ENCODE data around the gene CRTC1.

The CRTC1 gene

DNA sequence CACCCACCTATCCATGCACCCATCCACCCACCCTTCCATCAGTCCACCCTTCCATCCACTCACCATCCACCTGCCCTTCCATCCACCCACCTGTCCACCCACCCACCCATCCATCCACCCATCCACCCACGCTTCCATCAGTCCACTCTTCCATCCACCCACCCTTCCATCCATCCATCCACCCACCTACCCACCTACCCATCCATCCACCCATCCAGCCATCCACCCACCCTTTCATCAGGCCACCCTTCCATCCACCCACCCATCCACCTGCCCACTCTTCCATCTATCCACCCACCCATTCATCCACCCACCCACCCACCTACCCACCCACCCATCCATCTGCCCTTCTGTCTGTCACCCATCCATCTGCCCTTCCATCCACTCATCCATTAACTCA is 29.6 kb upstream of the CRTC1 start:
- Histone ChIP-seq H3K4me3 (ENCODE audit: low read length) (no peak overlapping the region), H3K9me3 (ENCODE audit: control insufficient read depth, insufficient read depth, low read length) (no peaks in the 10 kb centered on the region), H3K4me1 (ENCODE audit: control insufficient read depth, insufficient read depth, low read length) (peaks cover 1% of the 10 kb centered on the region; the same call in 1 of the 2 replicates), H3K27me3 (ENCODE audit: control insufficient read depth, insufficient read depth, low read length) (no peaks in the 10 kb centered on the region), H3K36me3 (ENCODE audit: control insufficient read depth, insufficient read depth, low read length) (no peaks in the 10 kb centered on the region), H3K27ac (ENCODE audit: low read length) (no peak overlapping the region)
- WGBS (ENCODE audit: insufficient coverage, insufficient read length), result no CpG with 5 or more reads among the region's 1 CpG
- DNase-seq (ENCODE audit: low read depth, low spot score), result no peak

DNA sequence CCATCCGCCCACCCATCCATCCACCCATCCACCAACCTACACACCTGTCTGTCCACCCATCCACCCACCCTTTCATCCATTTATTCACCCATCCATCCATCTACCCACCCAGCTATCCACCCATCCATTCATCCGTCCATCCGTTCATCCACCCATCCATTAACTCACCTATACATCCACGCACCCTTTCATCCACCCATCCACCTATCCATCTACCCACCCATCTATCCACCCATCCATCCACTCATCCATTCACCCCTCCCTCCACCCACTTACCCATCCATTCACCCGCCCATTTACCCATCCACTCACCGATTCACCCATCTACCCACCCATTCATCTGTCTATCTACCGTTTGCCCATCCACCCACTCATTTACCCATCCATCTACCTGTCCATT is 29.0 kb upstream of the CRTC1 start:
- Histone ChIP-seq H3K27ac (ENCODE audit: low read length) (no peak overlapping the region), H3K36me3 (ENCODE audit: control insufficient read depth, insufficient read depth, low read length) (no peaks in the 10 kb centered on the region), H3K4me3 (ENCODE audit: low read length) (no peak overlapping the region), H3K4me1 (ENCODE audit: control insufficient read depth, insufficient read depth, low read length) (peaks cover 1% of the 10 kb centered on the region; the same call in 1 of the 2 replicates), H3K27me3 (ENCODE audit: control insufficient read depth, insufficient read depth, low read length) (no peaks in the 10 kb centered on the region), H3K9me3 (ENCODE audit: control insufficient read depth, insufficient read depth, low read length) (no peaks in the 10 kb centered on the region)
- no peak for DNase-seq (ENCODE audit: low read depth, low spot score)
- WGBS (ENCODE audit: insufficient coverage, insufficient read length), result 97% methylated on average over 6 of the region's 7 CpGs

DNA sequence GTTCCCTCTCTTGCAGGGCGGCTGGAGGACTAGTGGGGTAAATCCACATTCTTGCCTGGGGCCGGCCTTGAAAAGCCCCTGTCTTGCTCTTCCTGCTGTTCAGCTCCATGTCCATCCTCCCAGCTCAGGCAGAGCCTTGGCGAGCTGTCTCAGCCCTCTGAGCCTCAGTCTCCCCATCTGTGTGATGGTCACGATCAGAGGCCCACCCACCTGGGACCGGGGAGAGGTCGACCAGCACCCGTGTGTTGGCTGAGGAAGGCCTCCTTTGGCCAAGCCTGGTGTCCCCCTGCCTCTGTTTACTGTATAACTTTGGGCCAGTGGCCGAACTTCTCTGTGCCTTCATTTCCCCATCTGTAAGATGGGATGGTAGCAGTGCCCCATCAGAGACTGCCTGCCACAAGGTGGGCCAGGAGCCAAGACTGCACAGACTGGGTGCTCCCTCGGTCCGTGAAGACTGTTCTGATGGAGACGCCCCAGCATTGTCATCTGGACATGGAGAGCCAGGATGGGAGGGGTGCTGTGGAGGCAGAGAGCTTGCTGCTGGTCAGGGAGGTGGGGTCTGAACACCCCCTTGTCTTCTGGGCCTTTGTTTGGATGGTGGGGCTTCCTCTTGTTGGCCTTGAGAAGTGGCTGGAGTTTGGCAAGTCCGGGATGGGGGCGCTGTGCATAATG is 28.2 kb upstream of the CRTC1 start:
- H3K9me3 ChIP-seq (ENCODE audit: control insufficient read depth, insufficient read depth, low read length), result no peaks in the 10 kb centered on the region
- no peak overlapping the region for H3K27ac ChIP-seq (ENCODE audit: low read length)
- DNase-seq (ENCODE audit: low read depth, low spot score), result no peak
- peaks cover 1% of the 10 kb centered on the region; the same call in 1 of the 2 replicates for H3K4me1 ChIP-seq (ENCODE audit: control insufficient read depth, insufficient read depth, low read length)
- no CpG with 5 or more reads among the region's 13 CpGs for WGBS (ENCODE audit: insufficient coverage, insufficient read length)
- H3K4me3 ChIP-seq (ENCODE audit: low read length), result no peak overlapping the region
- no peaks in the 10 kb centered on the region for H3K36me3 ChIP-seq (ENCODE audit: control insufficient read depth, insufficient read depth, low read length)
- H3K27me3 ChIP-seq (ENCODE audit: control insufficient read depth, insufficient read depth, low read length), result no peaks in the 10 kb centered on the region

DNA sequence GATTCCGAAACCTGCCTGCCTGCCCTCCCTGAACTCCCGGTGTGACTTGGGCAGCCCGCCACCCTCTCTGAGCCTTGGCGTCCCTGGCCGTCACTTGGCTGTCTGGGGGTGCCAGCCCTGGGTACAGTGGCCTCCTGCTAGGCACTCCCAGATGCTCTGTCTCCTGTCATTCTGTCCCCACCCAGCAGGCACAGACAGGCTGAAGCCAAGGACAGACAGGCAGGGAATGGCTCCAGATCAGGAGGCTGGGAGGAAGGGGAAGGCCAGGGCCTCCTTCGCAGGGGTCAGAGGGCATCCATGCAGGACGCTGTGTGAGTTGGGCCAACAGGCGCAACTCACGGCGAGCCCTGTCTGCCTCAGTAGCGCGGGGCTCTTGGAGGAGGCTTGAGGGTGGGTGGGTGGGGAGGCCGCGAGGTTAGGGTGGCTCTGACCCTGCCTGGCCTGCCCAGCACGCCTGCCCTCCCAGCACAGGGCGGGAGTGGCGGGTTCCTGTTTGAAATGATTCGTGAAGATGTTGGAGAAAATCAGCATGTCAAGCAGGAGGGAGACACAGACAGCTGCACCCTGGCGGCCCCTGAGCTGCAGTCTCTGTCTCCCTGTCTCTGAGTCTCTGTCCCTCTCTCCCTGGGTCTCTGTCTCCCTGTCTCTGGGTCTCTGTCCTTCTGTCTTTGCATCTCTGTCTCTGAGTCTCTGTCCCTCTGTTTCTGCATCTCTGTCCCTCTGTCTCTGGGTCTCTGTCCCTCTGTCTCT is 27.0 kb upstream of the CRTC1 start:
- H3K36me3 ChIP-seq (ENCODE audit: control insufficient read depth, insufficient read depth, low read length), result no peaks in the 10 kb centered on the region
- H3K9me3 ChIP-seq (ENCODE audit: control insufficient read depth, insufficient read depth, low read length), result no peaks in the 10 kb centered on the region
- peaks cover 1% of the 10 kb centered on the region; the same call in 1 of the 2 replicates for H3K4me1 ChIP-seq (ENCODE audit: control insufficient read depth, insufficient read depth, low read length)
- WGBS (ENCODE audit: insufficient coverage, insufficient read length), result no CpG with 5 or more reads among the region's 19 CpGs
- H3K4me3 ChIP-seq (ENCODE audit: low read length), result no peak overlapping the region
- no peak overlapping the region for H3K27ac ChIP-seq (ENCODE audit: low read length)
- DNase-seq (ENCODE audit: low read depth, low spot score), result no peak
- H3K27me3 ChIP-seq (ENCODE audit: control insufficient read depth, insufficient read depth, low read length), result no peaks in the 10 kb centered on the region

DNA sequence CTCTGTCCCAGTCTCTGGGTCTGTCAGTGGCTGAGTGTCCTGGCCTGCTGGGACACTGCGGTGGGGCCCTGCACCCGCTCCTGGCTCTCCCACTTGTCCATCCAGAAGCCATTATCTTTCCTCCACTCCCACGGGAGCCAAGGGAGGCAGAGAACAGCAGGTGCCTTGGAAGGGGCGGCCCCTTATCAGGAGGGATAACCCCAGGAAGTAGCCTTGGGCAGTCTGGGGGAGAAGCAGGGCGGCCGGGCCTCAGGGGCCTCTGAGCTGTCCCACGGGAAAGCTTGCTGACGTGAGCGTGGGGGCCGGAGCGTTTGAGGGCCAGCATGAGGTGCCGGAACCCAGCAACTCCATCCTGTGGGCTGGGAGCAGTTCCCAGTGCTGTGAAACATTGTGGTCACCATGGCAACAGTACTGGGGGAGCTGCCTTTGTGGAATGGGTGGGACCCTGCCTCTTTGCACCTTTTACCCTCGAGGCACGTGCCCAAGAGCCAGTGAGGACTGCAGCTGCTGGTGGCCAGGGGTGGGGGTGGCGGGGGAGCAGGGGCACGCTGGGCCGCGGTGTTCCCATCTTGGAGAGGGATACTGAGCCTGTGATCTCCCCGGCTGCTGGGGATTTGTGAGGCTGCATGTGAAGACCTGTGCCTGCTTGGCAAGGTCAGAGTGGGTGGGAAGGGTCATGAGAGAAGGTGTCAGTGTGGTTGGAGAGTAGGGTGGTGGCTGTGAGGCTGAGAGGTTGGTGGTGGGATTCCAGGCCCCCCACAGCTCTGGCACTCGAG is 25.7 kb upstream of the CRTC1 start:
- Histone ChIP-seq H3K36me3 (ENCODE audit: control insufficient read depth, insufficient read depth, low read length) (no peaks in the 10 kb centered on the region), H3K4me3 (ENCODE audit: low read length) (no peak overlapping the region), H3K27ac (ENCODE audit: low read length) (no peak overlapping the region), H3K9me3 (ENCODE audit: control insufficient read depth, insufficient read depth, low read length) (no peaks in the 10 kb centered on the region), H3K27me3 (ENCODE audit: control insufficient read depth, insufficient read depth, low read length) (no peaks in the 10 kb centered on the region), H3K4me1 (ENCODE audit: control insufficient read depth, insufficient read depth, low read length) (no peaks in the 10 kb centered on the region; the same call in 1 of the 2 replicates)
- no CpG with 5 or more reads among the region's 20 CpGs for WGBS (ENCODE audit: insufficient coverage, insufficient read length)
- no peak for DNase-seq (ENCODE audit: low read depth, low spot score)

DNA sequence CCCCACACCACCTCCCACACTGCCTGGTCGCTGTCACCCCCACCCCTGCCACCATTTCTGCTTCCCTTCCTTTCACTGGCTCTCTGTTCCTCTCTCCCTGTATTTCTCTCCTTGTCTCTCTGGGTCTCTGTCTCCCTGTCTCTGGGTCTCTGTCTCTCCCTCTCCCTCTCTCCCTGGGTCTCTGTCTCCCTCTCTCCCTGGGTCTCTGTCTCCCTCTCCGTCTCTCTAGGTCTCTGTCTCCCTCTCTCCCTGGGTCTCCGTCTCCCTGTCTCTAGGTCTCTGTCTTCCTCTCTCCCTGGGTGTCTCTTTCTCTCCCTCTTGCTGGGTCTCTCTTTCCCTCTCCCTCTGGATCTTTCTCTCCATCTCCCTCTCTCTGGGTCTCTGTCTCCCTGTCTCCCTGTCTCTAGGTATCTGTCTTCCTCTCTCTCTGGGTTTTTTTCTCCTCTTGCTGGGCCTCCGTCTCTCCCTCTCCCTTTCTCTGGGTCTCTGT is 25.1 kb upstream of the CRTC1 start:
- Histone ChIP-seq H3K9me3 (ENCODE audit: control insufficient read depth, insufficient read depth, low read length) (no peaks in the 10 kb centered on the region), H3K36me3 (ENCODE audit: control insufficient read depth, insufficient read depth, low read length) (no peaks in the 10 kb centered on the region), H3K4me3 (ENCODE audit: low read length) (no peak overlapping the region), H3K27me3 (ENCODE audit: control insufficient read depth, insufficient read depth, low read length) (no peaks in the 10 kb centered on the region), H3K27ac (ENCODE audit: low read length) (no peak overlapping the region), H3K4me1 (ENCODE audit: control insufficient read depth, insufficient read depth, low read length) (no peaks in the 10 kb centered on the region; the same call in 1 of the 2 replicates)
- no CpG with 5 or more reads among the region's 4 CpGs for WGBS (ENCODE audit: insufficient coverage, insufficient read length)
- no peak for DNase-seq (ENCODE audit: low read depth, low spot score)

DNA sequence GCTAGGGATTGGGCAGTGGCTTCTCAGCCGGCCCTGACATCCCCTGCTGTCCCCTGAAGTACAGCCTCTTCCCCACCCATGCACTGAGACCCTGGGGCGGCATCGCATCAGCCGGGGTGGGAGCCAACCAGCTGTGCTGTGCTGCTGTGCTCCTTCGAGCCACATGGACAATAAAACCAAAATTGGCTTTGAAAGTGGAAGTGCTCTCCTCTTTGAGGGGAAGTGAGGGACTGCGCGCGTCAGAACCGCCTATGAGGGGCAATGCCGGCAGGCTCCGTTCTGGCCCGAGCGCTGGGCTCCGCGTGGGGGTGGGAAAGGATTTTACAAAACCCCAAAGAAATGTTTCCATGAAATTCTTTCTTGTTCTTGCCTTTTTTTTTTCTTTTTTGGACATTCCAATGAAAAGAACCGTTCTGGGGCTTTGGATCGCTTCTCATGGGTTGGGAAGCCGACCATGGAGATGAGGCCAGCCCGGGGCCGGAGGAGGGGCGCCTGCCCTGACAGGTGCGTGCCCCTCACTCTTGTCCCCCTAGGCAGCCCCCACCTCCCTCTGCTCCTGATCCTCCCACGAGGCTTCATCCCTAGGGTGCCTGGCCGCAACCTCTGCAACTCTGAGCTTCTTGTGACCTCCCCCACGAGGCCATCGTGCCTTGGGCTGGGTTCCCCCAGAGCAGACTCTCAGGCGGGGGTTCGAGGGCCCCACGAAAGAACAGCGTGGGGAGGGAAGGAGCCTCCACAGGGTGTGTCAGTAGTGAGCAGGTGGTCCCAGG is 24.0 kb upstream of the CRTC1 start:
- no CpG with 5 or more reads among the region's 30 CpGs for WGBS (ENCODE audit: insufficient coverage, insufficient read length)
- no peak overlapping the region for H3K4me3 ChIP-seq (ENCODE audit: low read length)
- H3K27me3 ChIP-seq (ENCODE audit: control insufficient read depth, insufficient read depth, low read length), result no peaks in the 10 kb centered on the region
- DNase-seq (ENCODE audit: low read depth, low spot score), result no peak
- no peaks in the 10 kb centered on the region for H3K36me3 ChIP-seq (ENCODE audit: control insufficient read depth, insufficient read depth, low read length)
- H3K4me1 ChIP-seq (ENCODE audit: control insufficient read depth, insufficient read depth, low read length), result no peaks in the 10 kb centered on the region; the same call in none of the 2 replicates
- no peak overlapping the region for H3K27ac ChIP-seq (ENCODE audit: low read length)
- no peaks in the 10 kb centered on the region for H3K9me3 ChIP-seq (ENCODE audit: control insufficient read depth, insufficient read depth, low read length)

DNA sequence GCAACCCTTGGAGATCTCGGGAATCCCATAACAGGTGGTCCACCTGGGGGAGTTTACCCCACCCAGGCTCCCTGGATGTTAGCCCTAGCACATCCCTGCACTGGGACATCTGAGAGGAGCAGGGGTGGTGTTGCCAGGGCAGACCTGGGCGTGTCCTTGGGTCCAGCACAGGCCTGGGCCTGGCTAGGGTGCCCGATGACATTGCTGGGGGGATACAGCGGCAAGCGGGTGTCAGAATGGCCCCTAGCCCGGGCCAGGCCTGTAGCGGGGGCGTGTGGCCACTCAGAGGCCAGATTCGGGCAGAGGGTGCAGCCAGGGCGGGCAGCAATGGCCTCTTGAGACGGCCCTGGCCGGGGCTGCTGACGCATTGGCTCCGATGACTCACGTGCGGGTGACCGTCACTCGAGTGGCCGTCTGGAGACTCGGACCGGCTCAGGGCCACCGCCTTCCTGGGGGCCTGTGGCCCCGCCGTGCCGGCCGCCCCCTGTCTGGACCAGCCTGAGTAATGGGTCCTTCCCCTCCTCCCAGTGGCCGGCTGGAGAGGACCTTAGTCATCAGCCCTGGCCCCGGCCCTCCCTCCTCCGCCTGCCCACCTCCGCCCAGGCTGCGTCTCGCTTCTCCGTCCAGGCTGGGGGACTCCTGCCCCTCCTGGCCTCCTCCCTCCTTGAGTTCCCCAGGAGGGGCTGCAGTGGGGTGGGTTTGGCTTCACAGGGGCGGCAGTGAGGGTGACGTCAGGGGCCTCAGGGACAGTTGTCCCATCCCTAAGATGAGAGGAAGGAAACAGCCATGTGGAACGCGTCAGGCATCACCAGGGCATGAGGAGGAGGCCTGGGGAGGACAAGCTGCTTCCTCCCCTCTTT is 23.2 kb upstream of the CRTC1 start:
- H3K27ac ChIP-seq (ENCODE audit: low read length), result no peak overlapping the region
- no peak for DNase-seq (ENCODE audit: low read depth, low spot score)
- no peak overlapping the region for H3K4me3 ChIP-seq (ENCODE audit: low read length)
- H3K9me3 ChIP-seq (ENCODE audit: control insufficient read depth, insufficient read depth, low read length), result no peaks in the 10 kb centered on the region
- H3K36me3 ChIP-seq (ENCODE audit: control insufficient read depth, insufficient read depth, low read length), result no peaks in the 10 kb centered on the region
- H3K4me1 ChIP-seq (ENCODE audit: control insufficient read depth, insufficient read depth, low read length), result no peaks in the 10 kb centered on the region; the same call in none of the 2 replicates
- WGBS (ENCODE audit: insufficient coverage, insufficient read length), result no CpG with 5 or more reads among the region's 37 CpGs
- H3K27me3 ChIP-seq (ENCODE audit: control insufficient read depth, insufficient read depth, low read length), result no peaks in the 10 kb centered on the region

DNA sequence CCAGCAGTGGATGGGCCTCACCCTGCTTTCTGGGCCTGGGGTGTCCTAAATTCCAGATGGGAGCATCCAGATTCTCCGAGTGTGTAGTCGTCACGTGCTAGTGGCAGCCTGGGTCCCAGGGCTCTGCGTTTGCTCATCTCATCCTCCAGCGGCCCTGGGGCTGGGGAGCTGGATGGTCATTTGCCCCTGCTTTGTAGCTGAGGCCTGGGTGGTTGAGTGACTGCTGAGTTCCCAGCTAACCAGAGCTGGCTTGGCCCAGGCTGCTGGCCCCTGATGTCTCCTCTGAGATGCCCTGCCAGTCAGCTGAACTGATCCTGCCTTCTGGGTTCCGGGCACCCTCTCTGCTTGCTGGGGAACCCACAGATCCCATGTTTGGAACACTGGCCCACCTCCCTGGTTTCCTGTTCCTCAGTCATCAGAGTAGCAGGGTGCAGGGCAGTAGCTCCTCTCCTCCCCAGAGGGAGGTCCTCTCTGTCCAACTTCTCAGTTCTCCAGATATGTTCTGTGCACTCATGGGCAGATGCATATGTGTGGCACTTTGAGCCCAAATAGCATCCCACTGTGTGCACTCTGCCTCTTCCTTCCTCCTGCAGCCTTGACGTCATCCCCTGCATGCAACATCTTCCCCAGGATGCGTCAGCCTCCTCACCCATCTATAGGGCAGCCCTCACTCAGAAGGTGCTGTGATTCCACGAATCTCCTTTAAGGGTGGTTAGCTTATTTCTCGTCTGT is 22.4 kb upstream of the CRTC1 start:
- no peak overlapping the region for H3K27ac ChIP-seq (ENCODE audit: low read length)
- no CpG with 5 or more reads among the region's 10 CpGs for WGBS (ENCODE audit: insufficient coverage, insufficient read length)
- H3K9me3 ChIP-seq (ENCODE audit: control insufficient read depth, insufficient read depth, low read length), result no peaks in the 10 kb centered on the region
- no peaks in the 10 kb centered on the region for H3K36me3 ChIP-seq (ENCODE audit: control insufficient read depth, insufficient read depth, low read length)
- no peaks in the 10 kb centered on the region; the same call in none of the 2 replicates for H3K4me1 ChIP-seq (ENCODE audit: control insufficient read depth, insufficient read depth, low read length)
- DNase-seq (ENCODE audit: low read depth, low spot score), result no peak
- no peaks in the 10 kb centered on the region for H3K27me3 ChIP-seq (ENCODE audit: control insufficient read depth, insufficient read depth, low read length)
- H3K4me3 ChIP-seq (ENCODE audit: low read length), result no peak overlapping the region

Measured in iPS DF 6.9 (cell line).